Esophagus (tissue), 2 donors: ENCODE results near the gene OXTR. TPM values are rescaled to one million over a fixed set of nuclear protein-coding genes. Genes with fewer than 3 reads are reported as not detected.

Source experiments
- H3K27ac ChIP-seq, 2 donors: one replicate each; pipeline ENCODE4 v1.5.1; 2013; ENCODE audit warnings: low read depth in 2 of 2, mild to moderate bottlenecking in 2 of 2, inconsistent platforms in 1 of 2, low read length in 1 of 2, moderate library complexity in 1 of 2
- H3K27me3 ChIP-seq, 2 donors: one replicate each; pipeline ENCODE4 v1.6.1; 2013; ENCODE audit warnings: low read length in 2 of 2, control low read depth in 1 of 2, mild to moderate bottlenecking in 1 of 2; ENCODE audit not compliant: insufficient read depth in 2 of 2, control insufficient read depth in 1 of 2
- H3K36me3 ChIP-seq, 2 donors: one replicate each; pipeline ENCODE4 v1.6.1; 2013; ENCODE audit warnings: low read length in 1 of 2; ENCODE audit not compliant: control insufficient read depth in 2 of 2, insufficient read depth in 2 of 2
- H3K4me1 ChIP-seq, 2 donors: one replicate each; pipeline ENCODE4 v1.6.1; 2013; ENCODE audit warnings: low read length in 1 of 2; ENCODE audit not compliant: control insufficient read depth in 2 of 2, insufficient read depth in 2 of 2
- H3K4me3 ChIP-seq, 2 donors: one replicate each; pipeline ENCODE4 v1.5.1; 2013; ENCODE audit warnings: low read length in 2 of 2, mild to moderate bottlenecking in 2 of 2, low read depth in 1 of 2, moderate library complexity in 1 of 2
- H3K9me3 ChIP-seq, 2 donors: one replicate each; pipeline ENCODE4 v1.6.1; 2013; ENCODE audit warnings: mild to moderate bottlenecking in 2 of 2, low read depth in 1 of 2, low read length in 1 of 2, moderate library complexity in 1 of 2; ENCODE audit not compliant: control insufficient read depth in 2 of 2, insufficient read depth in 1 of 2
- WGBS, 2 donors: extraction: QIAGEN DNeasy Blood & Tissue Kit; methylation state at CpG; one replicate each; pipeline ENCODE4 v1.1.7; 2013; 5-methylcytosine and 5-hydroxymethylcytosine counted together
- polyA plus RNA-seq, 2 donors: library from polyadenylated mRNA; stranded (reverse); fragments of 200-250 nt; gene quantifications; one replicate each; pipeline ENCODE4 v1.2.3, GENCODE V29; 2013
- donor health status: healthy with polysubstance abuse.
- donor health status: Bipolar disorder and iron deficiency.

OXTR gene
- polyA plus RNA-seq, 2 donors = 1.0 to 1.4 TPM

GRCh38 chr3:8790529-8790928 lies 21.1 kb upstream of the OXTR start:
- no peak overlapping the region for H3K27ac ChIP-seq
- WGBS, 2 donors = 83 to 88% methylated on average over 2 of the region's 2 CpGs
- H3K9me3 ChIP-seq = no peaks in the 10 kb centered on the region
- no peaks in the 10 kb centered on the region for H3K36me3 ChIP-seq
- no peaks in the 10 kb centered on the region for H3K27me3 ChIP-seq
- H3K4me1 ChIP-seq = peaks cover 0 to 2% of the 10 kb centered on the region in 2 donors
- no peak overlapping the region for H3K4me3 ChIP-seq

DNA sequence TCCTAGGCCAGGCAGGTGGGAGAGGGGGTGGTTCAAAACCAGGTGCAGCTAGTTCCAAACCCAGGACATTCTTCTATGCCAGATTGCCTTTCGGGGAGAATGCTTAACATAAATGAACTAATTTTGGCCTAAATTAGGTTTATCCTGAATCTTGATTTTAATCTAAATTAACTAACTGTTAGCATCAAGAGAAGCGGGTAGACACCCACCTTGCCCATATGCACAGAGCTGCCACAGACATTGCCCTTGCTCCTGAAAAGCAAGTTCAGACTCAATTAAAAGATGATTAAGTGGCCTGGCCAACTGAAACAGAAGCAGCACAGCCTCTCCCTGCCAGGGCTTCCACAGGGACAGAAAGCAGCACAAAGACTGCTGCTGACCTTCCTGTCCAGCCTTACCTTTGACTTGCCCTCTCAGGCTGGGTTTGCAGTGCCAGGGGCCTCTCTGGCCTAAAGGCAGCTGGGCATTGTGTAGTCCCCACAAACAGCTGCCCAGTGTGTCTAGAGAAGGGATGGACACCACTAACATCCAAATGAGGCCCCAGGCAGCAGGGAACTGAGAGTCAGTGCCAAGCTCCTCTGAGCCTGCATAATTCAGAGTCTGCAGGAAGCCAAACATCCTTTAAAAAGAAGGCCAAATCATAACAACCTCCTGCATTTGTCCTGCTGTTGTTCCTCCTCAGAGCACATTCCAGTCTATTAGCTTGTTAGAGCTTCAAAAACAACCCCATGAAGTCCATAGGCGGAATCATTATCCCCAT lies 15.4 kb upstream of the OXTR start:
- H3K27me3 ChIP-seq = no peaks in the 10 kb centered on the region
- 85 to 93% methylated on average over 3 of the region's 3 CpGs for WGBS, 2 donors
- no peaks in the 10 kb centered on the region for H3K36me3 ChIP-seq
- H3K4me1 ChIP-seq = no peaks in the 10 kb centered on the region
- H3K27ac ChIP-seq = no peak overlapping the region
- no peak overlapping the region for H3K4me3 ChIP-seq
- no peaks in the 10 kb centered on the region for H3K9me3 ChIP-seq

DNA sequence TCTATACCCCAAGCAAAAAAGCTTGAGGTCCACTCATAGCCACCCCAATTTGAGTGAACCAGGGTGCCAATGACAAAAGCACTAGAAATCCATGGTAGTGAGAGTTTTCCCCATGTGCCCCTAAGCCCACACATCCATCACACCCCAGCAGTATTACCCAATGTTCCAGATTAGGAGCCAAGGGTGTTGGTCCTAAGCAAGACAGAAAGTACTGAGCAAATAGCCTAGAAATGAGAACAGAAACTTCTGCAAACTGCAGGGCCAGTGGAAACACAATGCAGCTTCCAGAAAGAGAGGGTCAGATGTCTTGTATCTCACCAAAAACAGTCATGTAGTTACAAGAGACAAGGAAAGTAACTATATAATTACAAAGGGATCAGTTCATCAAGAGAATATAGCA lies 10.9 kb upstream of the OXTR start:
- Histone ChIP-seq H3K9me3 (no peaks in the 10 kb centered on the region), H3K27me3 (no peaks in the 10 kb centered on the region), H3K4me1 (no peaks in the 10 kb centered on the region), H3K4me3 (no peak overlapping the region), H3K36me3 (no peaks in the 10 kb centered on the region), H3K27ac (no peak overlapping the region)

DNA sequence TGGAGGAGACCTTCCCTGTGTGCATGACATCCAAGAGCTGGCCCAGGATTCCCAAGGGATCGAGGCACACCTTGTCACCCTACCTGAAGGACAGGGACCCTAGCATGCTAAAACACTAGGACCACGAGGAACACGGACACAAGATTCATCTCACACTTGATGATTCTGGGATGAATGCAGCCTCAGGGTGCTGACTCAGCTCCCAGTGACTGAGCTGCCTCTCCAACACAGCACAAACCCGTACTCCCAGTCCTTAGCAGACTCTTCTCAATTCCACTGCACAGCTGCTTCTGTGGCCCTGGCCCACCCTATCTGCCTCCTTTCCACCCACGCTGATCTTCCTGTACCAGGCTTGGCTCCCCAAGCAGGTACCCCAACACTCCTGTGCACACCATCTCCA lies 9.1 kb upstream of the OXTR start:
- Histone ChIP-seq H3K4me1 (no peaks in the 10 kb centered on the region), H3K4me3 (no peak overlapping the region), H3K27ac (no peak overlapping the region), H3K27me3 (no peaks in the 10 kb centered on the region), H3K36me3 (no peaks in the 10 kb centered on the region), H3K9me3 (no peaks in the 10 kb centered on the region)
- whole genome bisulfite sequencing, 2 donors = 66 to 80% methylated on average over 5 of the region's 5 CpGs

DNA sequence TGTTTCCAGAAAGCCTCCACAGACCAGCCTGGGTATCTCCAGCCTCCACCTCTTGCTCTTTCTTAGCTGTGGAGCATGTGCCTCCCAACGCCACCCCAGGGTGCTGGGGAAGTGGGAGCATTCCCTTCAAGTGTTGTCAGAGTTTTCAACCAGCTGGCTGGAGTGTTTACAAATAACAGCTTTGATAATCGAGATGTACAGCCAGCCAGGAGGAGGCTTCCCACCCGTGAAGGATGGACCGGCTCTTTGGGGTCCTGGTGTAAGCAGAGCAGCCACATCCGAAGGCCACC lies 8.5 kb upstream of the OXTR start:
- H3K36me3 ChIP-seq = no peaks in the 10 kb centered on the region
- H3K4me3 ChIP-seq = no peak overlapping the region
- WGBS, 2 donors = 69 to 73% methylated on average over 5 of the region's 5 CpGs
- no peaks in the 10 kb centered on the region for H3K27me3 ChIP-seq
- no peaks in the 10 kb centered on the region for H3K9me3 ChIP-seq
- no peaks in the 10 kb centered on the region for H3K4me1 ChIP-seq
- H3K27ac ChIP-seq = no peak overlapping the region

GRCh38 chr3:8777201-8777977 lies 8.0 kb upstream of the OXTR start:
- Histone ChIP-seq H3K27ac (no peak overlapping the region), H3K9me3 (no peaks in the 10 kb centered on the region), H3K36me3 (no peaks in the 10 kb centered on the region), H3K4me1 (no peaks in the 10 kb centered on the region), H3K4me3 (no peak overlapping the region), H3K27me3 (no peaks in the 10 kb centered on the region)
- 79 to 83% methylated on average over 5 of the region's 5 CpGs for WGBS, 2 donors

GRCh38 chr3:8776406-8776805 lies 7.0 kb upstream of the OXTR start:
- no peaks in the 10 kb centered on the region for H3K27me3 ChIP-seq
- no peak overlapping the region for H3K4me3 ChIP-seq
- H3K36me3 ChIP-seq = no peaks in the 10 kb centered on the region
- no peaks in the 10 kb centered on the region for H3K4me1 ChIP-seq
- H3K27ac ChIP-seq = no peak overlapping the region
- 60 to 66% methylated on average over 4 of the region's 4 CpGs for WGBS, 2 donors
- no peaks in the 10 kb centered on the region for H3K9me3 ChIP-seq

DNA sequence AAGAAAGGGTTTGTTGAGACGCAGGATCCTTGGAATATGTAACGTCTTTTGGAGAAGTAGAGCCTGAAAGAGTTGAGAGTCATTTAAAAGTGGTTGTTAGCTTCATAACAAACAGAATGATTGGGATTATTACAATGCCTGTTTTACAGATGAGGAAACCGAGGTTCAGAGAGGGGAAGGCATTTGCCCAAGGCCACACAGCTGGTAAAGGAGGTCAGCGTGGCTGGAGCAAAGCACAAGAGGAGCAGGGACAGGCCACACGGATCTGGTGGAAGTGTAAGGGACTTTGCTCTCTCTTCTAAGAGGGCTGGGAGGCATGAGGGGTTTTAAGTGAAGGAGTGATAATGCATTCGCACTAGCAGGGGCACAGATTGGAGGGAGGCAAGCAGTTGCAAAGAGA lies 6.2 kb upstream of the OXTR start:
- Histone ChIP-seq H3K27me3 (no peaks in the 10 kb centered on the region), H3K27ac (no peak overlapping the region), H3K36me3 (no peaks in the 10 kb centered on the region), H3K9me3 (no peaks in the 10 kb centered on the region), H3K4me3 (no peak overlapping the region), H3K4me1 (no peaks in the 10 kb centered on the region)
- WGBS, 2 donors = 90 to 91% methylated on average over 6 of the region's 6 CpGs

DNA sequence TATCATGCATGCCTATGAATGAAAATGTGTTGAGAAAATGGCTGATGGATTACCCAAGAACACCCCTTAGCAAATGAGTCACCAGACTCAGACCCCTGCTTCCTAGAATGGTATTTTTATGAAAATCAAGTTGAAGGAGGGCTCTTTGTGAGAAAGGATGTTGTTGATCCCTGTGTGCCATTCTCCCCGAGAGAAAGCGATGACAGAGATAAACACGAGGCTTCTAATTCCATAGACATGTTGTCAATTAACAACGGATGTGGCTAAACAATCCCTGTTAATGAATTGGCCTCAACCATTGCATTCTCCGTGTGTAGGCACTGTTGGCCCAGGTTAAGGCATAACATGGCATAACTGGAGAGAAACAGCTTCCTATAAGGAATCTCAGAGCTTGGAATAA lies 5.8 kb upstream of the OXTR start:
- WGBS, 2 donors = 80 to 86% methylated on average over 5 of the region's 5 CpGs
- Histone ChIP-seq H3K4me1 (no peaks in the 10 kb centered on the region), H3K27me3 (no peaks in the 10 kb centered on the region), H3K9me3 (no peaks in the 10 kb centered on the region), H3K36me3 (no peaks in the 10 kb centered on the region), H3K4me3 (no peak overlapping the region), H3K27ac (no peak overlapping the region)
